ENCODE measurements around the gene COL5A2.

Gene COL5A2

GRCh38 chr2:189179570-189179950 is at the start of gene COL5A2:
COL5A2 (minus strand) TSS chr2:189179761; CDS start chr2:189179604, 157 bp downstream.
- FAIRE-seq (no peak), DNase-seq (ENCODE audit: insufficient read length, low spot score) (no peak)

GRCh38 chr2:189226017-189226416 is 46.5 kb upstream of the COL5A2 start:
- DNase-seq (ENCODE audit: insufficient read length, low spot score) (no peak), FAIRE-seq (no peak)

GRCh38 chr2:189225032-189225431 is 45.5 kb upstream of the COL5A2 start:
- FAIRE-seq: no peak
- no peak for DNase-seq (ENCODE audit: insufficient read length, low spot score)

GRCh38 chr2:189222468-189223105 is 43.0 kb upstream of the COL5A2 start:
- no peak for FAIRE-seq
- DNase-seq (ENCODE audit: insufficient read length, low spot score): no peak

- FAIRE-seq (no peak), DNase-seq (ENCODE audit: insufficient read length, low spot score) (no peak)
These were observed 42.4 kb upstream of the COL5A2 start for GRCh38 chr2:189221811-189222467.

DNA sequence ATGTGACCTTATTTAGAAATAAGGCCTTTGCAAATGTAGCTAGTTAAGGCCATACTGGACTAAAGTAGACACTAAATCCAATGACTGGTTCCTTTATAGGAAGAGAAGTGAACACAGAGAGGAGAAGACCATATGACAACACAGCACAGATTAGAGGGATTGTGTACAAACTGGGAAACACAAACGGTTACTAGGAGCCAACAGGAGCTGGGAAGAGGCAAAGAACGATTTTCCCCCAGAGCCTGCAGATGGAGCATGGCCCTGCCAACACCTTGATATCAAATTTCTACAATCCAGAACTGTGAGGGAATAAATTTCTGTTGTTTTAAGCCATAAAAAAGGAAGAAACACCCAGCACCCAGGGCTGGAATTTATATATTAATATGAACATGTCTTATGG is 38.7 kb upstream of the COL5A2 start:
- FAIRE-seq: no peak

GRCh38 chr2:189217541-189217940 is 38.0 kb upstream of the COL5A2 start:
- DNase-seq (ENCODE audit: insufficient read length, low spot score) (no peak), FAIRE-seq (no peak)

More for the DNA sequence above, 38.7 kb upstream of the COL5A2 start:
- DNase-seq (ENCODE audit: insufficient read length, low spot score): no peak

GRCh38 chr2:189217051-189217450 is 37.5 kb upstream of the COL5A2 start:
- DNase-seq (ENCODE audit: insufficient read length, low spot score): no peak
- FAIRE-seq: no peak

GRCh38 chr2:189214484-189214883 is 34.9 kb upstream of the COL5A2 start:
- no peak for FAIRE-seq
- DNase-seq (ENCODE audit: insufficient read length, low spot score): no peak

DNA sequence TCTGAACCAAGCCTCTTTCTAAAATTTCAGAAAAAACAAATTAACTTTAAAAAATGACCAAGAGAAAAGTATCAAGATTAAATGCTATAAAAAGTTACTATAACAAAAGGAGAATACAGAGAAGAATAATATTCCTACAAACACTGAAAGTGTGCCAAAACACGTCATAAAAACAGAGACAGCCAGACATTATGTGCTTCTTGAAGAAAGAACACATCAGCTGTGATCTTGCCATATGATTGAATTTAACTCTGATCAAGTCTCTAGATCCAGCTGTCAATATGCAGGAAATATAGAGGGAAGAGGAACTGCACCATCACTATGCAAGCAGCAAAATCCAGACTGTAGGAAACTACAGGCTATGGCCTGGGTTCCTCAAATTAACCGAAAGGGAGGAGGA is 33.7 kb upstream of the COL5A2 start:
- no peak for FAIRE-seq
- no peak for DNase-seq (ENCODE audit: insufficient read length, low spot score)

DNA sequence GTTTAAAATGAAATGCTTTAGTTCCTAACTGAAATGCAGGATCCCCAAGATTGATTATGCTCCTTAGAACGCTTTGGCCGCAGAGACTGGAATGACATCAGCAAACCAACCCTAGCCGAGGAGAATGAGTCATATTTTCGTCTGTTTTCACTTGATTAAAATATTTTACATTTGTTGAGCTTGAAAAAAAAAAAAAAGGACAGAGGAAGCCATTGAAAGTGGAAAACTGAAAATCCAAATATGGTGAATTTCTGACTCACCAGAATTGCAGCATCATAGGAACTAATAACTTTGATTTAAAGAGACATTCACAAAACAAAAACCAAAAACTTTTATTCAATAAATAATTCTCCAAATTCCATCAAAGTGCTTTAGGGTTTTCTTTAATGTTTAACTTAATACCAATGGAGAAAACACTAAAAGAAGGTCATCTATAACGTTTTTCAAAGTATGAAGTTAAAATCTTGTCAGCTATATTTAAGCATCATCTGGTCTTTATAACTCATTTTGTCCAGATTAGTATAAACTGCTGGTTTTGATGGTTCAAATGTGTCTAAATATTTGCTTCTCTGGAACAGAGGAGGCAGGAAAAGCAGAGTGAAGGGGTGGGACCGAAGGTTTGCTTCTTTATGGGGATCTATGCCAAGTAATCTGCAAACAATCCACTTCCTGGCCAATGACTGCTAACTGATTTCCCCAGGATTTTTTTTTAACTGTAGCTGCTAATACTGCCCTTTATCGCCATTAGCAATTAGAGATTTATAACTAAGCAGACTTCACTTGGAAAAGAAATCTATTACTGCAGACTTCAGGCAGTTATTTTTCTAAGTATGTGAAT is 30.9 kb upstream of the COL5A2 start:
- DNase-seq (ENCODE audit: insufficient read length, low spot score) (no peak), FAIRE-seq (no peak)

DNA sequence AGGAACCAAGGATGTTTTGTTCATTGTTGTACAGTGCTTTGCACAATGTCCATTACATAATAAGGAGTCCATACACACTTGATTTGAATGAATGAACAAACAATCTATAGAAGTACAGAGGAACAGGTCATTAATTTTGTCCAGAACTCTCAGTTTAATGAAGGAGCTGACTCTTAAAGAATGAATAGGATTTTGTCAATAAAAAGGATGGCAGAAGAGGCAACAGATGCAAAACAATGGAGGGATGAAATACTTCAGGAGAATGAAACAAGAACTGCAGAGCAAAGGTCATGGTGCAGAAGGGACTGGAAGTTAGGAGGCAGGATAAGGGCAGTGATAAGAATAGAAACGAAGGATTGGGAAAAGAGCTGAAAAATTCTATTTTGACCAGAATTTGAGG is 28.7 kb upstream of the COL5A2 start:
- DNase-seq (ENCODE audit: insufficient read length, low spot score) (no peak), FAIRE-seq (no peak)

GRCh38 chr2:189204322-189204941 is 24.9 kb upstream of the COL5A2 start:
- DNase-seq (ENCODE audit: insufficient read length, low spot score) (no peak), FAIRE-seq (no peak)

- FAIRE-seq (no peak), DNase-seq (ENCODE audit: insufficient read length, low spot score) (no peak)
These were observed 23.7 kb upstream of the COL5A2 start for GRCh38 chr2:189203177-189203799.

DNA sequence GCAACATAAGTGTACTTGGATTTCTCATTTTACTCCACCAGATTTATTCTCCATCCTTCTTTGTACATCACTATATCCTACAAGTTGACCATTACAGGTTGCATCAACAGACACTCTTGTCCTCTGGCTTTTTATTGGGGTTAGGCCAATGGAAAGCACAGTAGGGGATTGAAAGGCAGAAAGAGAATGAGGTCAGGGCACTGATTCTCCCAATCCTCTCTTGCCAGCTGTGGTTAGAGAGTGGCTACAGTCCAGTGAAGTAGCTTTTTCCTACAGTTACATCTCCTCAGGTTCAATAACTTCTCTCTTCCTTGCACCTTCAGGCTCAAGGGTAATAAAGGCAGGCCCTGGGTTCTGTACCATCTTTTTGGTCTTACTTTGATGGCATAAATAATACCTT is 20.2 kb upstream of the COL5A2 start:
- no peak for DNase-seq (ENCODE audit: insufficient read length, low spot score)
- FAIRE-seq: no peak

GRCh38 chr2:189192766-189193165 is 13.2 kb upstream of the COL5A2 start:
- FAIRE-seq (no peak), DNase-seq (ENCODE audit: insufficient read length, low spot score) (no peak)

DNA sequence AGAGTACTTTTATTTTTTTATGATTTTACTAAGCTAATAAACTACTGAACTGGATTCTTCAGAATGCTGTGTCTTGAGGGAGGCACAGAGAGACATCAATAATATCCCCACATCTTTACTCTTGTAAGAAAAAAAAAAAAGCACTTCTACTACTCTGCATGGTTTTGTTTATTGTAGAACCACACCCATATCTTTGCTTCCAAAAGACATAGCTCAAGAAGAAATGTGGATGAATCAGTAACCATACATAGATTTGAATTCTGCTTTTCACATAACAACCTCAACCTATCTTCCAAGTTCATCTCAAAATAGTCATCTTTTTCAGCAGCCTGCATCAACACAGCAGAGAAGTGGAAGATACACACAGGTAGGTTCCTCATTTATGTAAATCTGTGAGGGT is 12.2 kb upstream of the COL5A2 start:
- FAIRE-seq (no peak), DNase-seq (ENCODE audit: insufficient read length, low spot score) (no peak)

- FAIRE-seq (no peak), DNase-seq (ENCODE audit: insufficient read length, low spot score) (no peak)
These were observed 11.1 kb upstream of the COL5A2 start for GRCh38 chr2:189190685-189191084.

DNA sequence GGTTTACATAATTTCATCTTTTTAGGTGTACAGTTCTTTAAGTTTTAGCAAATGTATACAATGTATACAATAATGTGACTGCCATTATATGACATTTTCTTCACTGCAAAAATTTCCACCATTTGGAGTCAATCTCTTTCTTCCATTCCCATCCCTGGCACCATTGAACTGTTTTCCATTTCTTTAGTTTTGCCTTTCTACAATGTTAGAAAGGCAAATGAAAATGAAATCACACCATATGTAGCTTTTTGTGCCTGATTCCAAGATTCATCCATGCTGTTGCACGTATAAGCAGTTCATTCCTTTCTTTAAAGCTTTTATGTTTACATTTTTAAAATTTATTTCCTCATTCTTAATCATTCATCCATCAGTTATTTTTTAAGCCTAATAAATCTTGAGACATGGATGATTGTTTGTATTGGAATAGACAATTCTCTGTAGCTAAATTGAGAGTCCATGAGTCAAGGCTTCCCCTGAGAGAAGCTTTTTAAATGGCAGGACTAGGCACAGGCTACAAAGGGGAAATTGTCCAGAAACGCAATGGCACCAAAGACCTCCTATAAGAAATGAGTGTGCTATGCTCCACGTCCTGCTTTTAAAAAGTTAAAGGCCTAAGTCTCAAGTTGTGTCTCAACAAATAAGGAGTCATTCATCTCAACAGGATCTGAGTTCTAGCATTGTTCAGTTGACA is 8.7 kb upstream of the COL5A2 start:
- no peak for FAIRE-seq
- no peak for DNase-seq (ENCODE audit: insufficient read length, low spot score)

DNA sequence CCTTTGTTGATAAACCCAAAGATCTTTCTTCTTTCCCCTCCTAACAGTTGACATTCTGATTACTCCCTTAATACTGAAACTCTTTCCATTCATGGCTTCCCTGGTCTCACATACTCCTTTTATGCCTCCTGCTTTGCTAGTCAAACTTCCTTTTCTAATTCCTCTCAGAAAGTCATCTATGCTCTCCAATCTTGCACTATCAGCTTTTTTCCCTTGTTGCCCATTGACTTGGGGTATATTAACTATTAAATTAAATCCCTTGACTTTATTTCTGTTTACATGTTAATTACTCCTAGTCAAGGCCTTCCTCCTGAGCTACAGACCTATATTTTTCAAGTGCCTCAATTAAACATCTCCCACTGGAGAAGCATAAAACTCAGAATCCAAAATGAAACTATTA is 3.6 kb upstream of the COL5A2 start:
- FAIRE-seq: no peak
- DNase-seq (ENCODE audit: insufficient read length, low spot score): no peak

All from GM19239 (cell line).